ENCODE measurements around the gene APBA1. TPM values are rescaled to one million over a fixed set of nuclear protein-coding genes. Genes with fewer than 3 reads are reported as not detected.

Gene APBA1
- total RNA-seq, 1 donor from 2014 or later, result 1.9 TPM

GRCh38 chr9:69667306-69667705 is 4.9 kb downstream of the APBA1 start:
- intact Hi-C loops (cut with DNase I), result no loop called here
- no peak for DNase-seq (ENCODE audit: low spot score)

- DNase-seq (ENCODE audit: low spot score), result no peak
- intact Hi-C loops (cut with DNase I), result no loop called here
Measured at GRCh38 chr9:69660304-69660703, 11.9 kb downstream of the APBA1 start.

GRCh38 chr9:69658987-69659675 is 13.0 kb downstream of the APBA1 start:
- intact Hi-C loops (cut with DNase I), result no loop called here

GRCh38 chr9:69657269-69657668 is 14.9 kb downstream of the APBA1 start:
- intact Hi-C loops (cut with DNase I), result no loop called here
- no peak for DNase-seq (ENCODE audit: low spot score)

More at GRCh38 chr9:69658987-69659675, 13.0 kb downstream of the APBA1 start:
- no peak for DNase-seq (ENCODE audit: low spot score)

GRCh38 chr9:69655065-69655464 is 17.1 kb downstream of the APBA1 start:
- intact Hi-C loops (cut with DNase I), result no loop called here
- no peak for DNase-seq (ENCODE audit: low spot score)

- no peak for DNase-seq (ENCODE audit: low spot score)
- intact Hi-C loops (cut with DNase I), result no loop called here
Measured at GRCh38 chr9:69653261-69653660, 18.9 kb downstream of the APBA1 start.

- no peak for DNase-seq (ENCODE audit: low spot score)
- intact Hi-C loops (cut with DNase I), result no loop called here
Measured at GRCh38 chr9:69649566-69650250, 22.5 kb downstream of the APBA1 start.

GRCh38 chr9:69647804-69648203 is 24.4 kb downstream of the APBA1 start:
- intact Hi-C loops (cut with DNase I), result no loop called here

GRCh38 chr9:69646810-69647209 is 25.4 kb downstream of the APBA1 start:
- intact Hi-C loops (cut with DNase I), result no loop called here

More at GRCh38 chr9:69647804-69648203, 24.4 kb downstream of the APBA1 start:
- no peak for DNase-seq (ENCODE audit: low spot score)

GRCh38 chr9:69645488-69645887 is 26.7 kb downstream of the APBA1 start:
- intact Hi-C loops (cut with DNase I), result no loop called here
- no peak for DNase-seq (ENCODE audit: low spot score)

More at GRCh38 chr9:69646810-69647209, 25.4 kb downstream of the APBA1 start:
- DNase-seq (ENCODE audit: low spot score), result no peak

GRCh38 chr9:69643098-69643497 is 29.1 kb downstream of the APBA1 start:
- intact Hi-C loops (cut with DNase I), result no loop called here
- DNase-seq (ENCODE audit: low spot score), result no peak

- no peak for DNase-seq (ENCODE audit: low spot score)
- intact Hi-C loops (cut with DNase I), result no loop called here
Measured at GRCh38 chr9:69637817-69638200, 34.4 kb downstream of the APBA1 start.

- DNase-seq (ENCODE audit: low spot score), result no peak
Measured at GRCh38 chr9:69637193-69637816, 34.9 kb downstream of the APBA1 start.

GRCh38 chr9:69633716-69634115 is 38.5 kb downstream of the APBA1 start:
- intact Hi-C loops (cut with DNase I), result no loop called here
- DNase-seq (ENCODE audit: low spot score), result no peak

More at GRCh38 chr9:69637193-69637816, 34.9 kb downstream of the APBA1 start:
- intact Hi-C loops (cut with DNase I), result no loop called here

GRCh38 chr9:69632768-69633167 is 39.4 kb downstream of the APBA1 start:
- DNase-seq (ENCODE audit: low spot score), result no peak
- intact Hi-C loops (cut with DNase I), result no loop called here

- no peak for DNase-seq (ENCODE audit: low spot score)
- intact Hi-C loops (cut with DNase I), result no loop called here
Measured at GRCh38 chr9:69627281-69627680, 44.9 kb downstream of the APBA1 start.

- DNase-seq (ENCODE audit: low spot score), result no peak
- intact Hi-C loops (cut with DNase I), result no loop called here
Measured at GRCh38 chr9:69623276-69623675, 48.9 kb downstream of the APBA1 start.

- intact Hi-C loops (cut with DNase I), result no loop called here
- DNase-seq (ENCODE audit: low spot score), result no peak
Measured at GRCh38 chr9:69622676-69623075, 49.5 kb downstream of the APBA1 start.

- intact Hi-C loops (cut with DNase I), result no loop called here
- no peak for DNase-seq (ENCODE audit: low spot score)
Measured at GRCh38 chr9:69621730-69622460, 50.3 kb downstream of the APBA1 start.

GRCh38 chr9:69620731-69621130 is 51.4 kb downstream of the APBA1 start:
- intact Hi-C loops (cut with DNase I), result no loop called here
- no peak for DNase-seq (ENCODE audit: low spot score)
